Ovary (tissue), 9 donors: ENCODE results near the gene CST6. TPM values are rescaled to one million over a fixed set of nuclear protein-coding genes. Genes with fewer than 3 reads are reported as not detected.

Experiments
- DNase-seq, 5 donors: peaks; one replicate each; pipeline ENCODE4 v3.0.0-alpha.2; 2019 to 2020
- H3K27ac ChIP-seq, 2 donors: fragments of 200-600 bp; one replicate each; pipeline versions ENCODE4 v1.5.1 to v1.8.0; 2019 to 2022
- H3K27me3 ChIP-seq: fragments of 200-600 bp; one replicate; pipeline ENCODE4 v1.8.0; 2022
- H3K36me3 ChIP-seq: fragments of 200-600 bp; sonication (generic); one replicate; pipeline ENCODE4 v1.5.1; 2019
- H3K4me1 ChIP-seq: one replicate; pipeline ENCODE4 v1.8.1; 2013; ENCODE audit warnings: mild to moderate bottlenecking, moderate library complexity; ENCODE audit not compliant: insufficient read depth
- H3K4me3 ChIP-seq: fragments of 200-600 bp; sonication (generic); one replicate; pipeline ENCODE4 v1.5.1; 2017
- H3K9me3 ChIP-seq, 2 donors: fragments of 200-600 bp in 1 of 2; sonication (generic) in 1 of 2; one replicate each; pipeline versions ENCODE4 v1.5.1 to v1.8.1; 2013 to 2019; ENCODE audit warnings: mild to moderate bottlenecking in 1 of 2, moderate library complexity in 1 of 2
- CTCF ChIP-seq, 3 donors: fragments of 450-650 bp in 2 of 3; fragments of 200-600 bp in 1 of 3; IDR thresholded peaks; one replicate each; pipeline versions ENCODE4 v1.5.1 to v1.8.0; 2016 to 2022; ENCODE audit warnings: antibody characterized with exemption in 3 of 3, mild to moderate bottlenecking in 1 of 3
- EP300 ChIP-seq: sonication (generic); formaldehyde crosslinking; IDR thresholded peaks from one replicate; pipeline ENCODE4 v1.6.1; 2017; ENCODE audit warnings: antibody characterized with exemption
- POLR2A ChIP-seq: fragments of 450-650 bp; IDR thresholded peaks from one replicate; pipeline ENCODE4 v1.6.1; 2017; ENCODE audit warnings: antibody characterized with exemption, mild to moderate bottlenecking, moderate library complexity
- WGBS, 3 donors: extraction: QIAGEN DNeasy Blood & Tissue Kit in 1 of 3; methylation state at CpG; one replicate each; pipeline versions ENCODE4 v1.1.5 to v1.1.7; 2013 to 2017; 5-methylcytosine and 5-hydroxymethylcytosine counted together
- intact Hi-C, 4 donors: fragments of 100-400 bp; cut with DNase I; formaldehyde crosslinking; loops; one replicate each; pipeline versions ENCODE4 v1.11.0 to v1.15.1; 2022 to 2023
- polyA plus RNA-seq, 2 donors: library from polyadenylated mRNA; stranded (reverse); fragments of 200-250 nt in 1 of 2; fragments of 350-450 nt in 1 of 2; fragmentation: Illumina TruSeq in 1 of 2; extraction: RNeasy Lipid Tissue Mini Kit (QIAGEN cat#74804) in 1 of 2; gene quantifications; one replicate each; pipeline ENCODE4 v1.2.3, GENCODE V29; 2013 to 2014
- total RNA-seq, 7 donors: library from RNA; depleted of rRNA in 2 of 7; stranded (reverse); fragments of >200 nt in 2 of 7; fragmentation: NEBNext Ultra II Directional in 3 of 7; extraction: Animal tissue kit (Norgen Biotek cat#: 25700) in 3 of 7; gene quantifications; one replicate each; pipeline versions ENCODE4 v1.1.0 to v1.2.4, GENCODE V29; 2016 to 2023
- donor health status: DM: no; HTN: no; CAD: no; lungs with moderate emphysema.
- donor health status: DM: no; HTN: no; CAD: no.
- donor health status: Bipolar disorder and iron deficiency.
- donor health status: DM: yes; HTN: yes; CAD: no.
- donor health status: DM: no; HTN: no; CAD: no.
- donor health status: DM: yes; HTN: yes; CAD: no.

The CST6 gene
- total and polyA plus RNA-seq, 9 donors, result 0.30 to 25.4 (median 0.66) TPM; not detected in 3

GRCh38 chr11:65987336-65987735 is 24.5 kb upstream of the CST6 start:
- Histone ChIP-seq H3K27me3 (no peaks in the 10 kb centered on the region), H3K4me1 (no peaks in the 10 kb centered on the region), H3K27ac (no peak overlapping the region), H3K9me3 (no peaks in the 10 kb centered on the region), H3K4me3 (no peak overlapping the region), H3K36me3 (no peaks in the 10 kb centered on the region)
- intact Hi-C loops, result loop anchor here in 3 of 4 donors (5.0 to 10.0 kb wide), 3 partner anchors 105 to 280 kb away; partner anchors contain the start of gene KAT5 (in 1 of the 3)
- WGBS, 3 donors, result 76 to 81% (median 78%) methylated on average over 9 of the region's 9 CpGs
- no peak for DNase-seq
- TF ChIP-seq EP300 (no peak), CTCF (IDR thresholded peaks at IDR 0.05) (no peak), POLR2A (no peak)

GRCh38 chr11:65988791-65989592 is 22.8 kb upstream of the CST6 start:
- Histone ChIP-seq H3K4me1 (no peaks in the 10 kb centered on the region), H3K4me3 (no peak overlapping the region), H3K36me3 (no peaks in the 10 kb centered on the region), H3K9me3 (no peaks in the 10 kb centered on the region), H3K27me3 (no peaks in the 10 kb centered on the region), H3K27ac (no peak overlapping the region)
- 21 to 29% (median 24%) methylated on average over 10 of the region's 10 CpGs for WGBS, 3 donors
- TF ChIP-seq CTCF (IDR thresholded peaks at IDR 0.05), result peak; percentile 67 to 98 (median 96)
- no peak for TF ChIP-seq POLR2A
- DNase-seq, result peak; percentile 84 to 94 (median 87)
- intact Hi-C loops, result loop anchor here (2.0 to 10.0 kb wide), 4 partner anchors 104 to 282 kb away; partner anchors contain the start of gene KAT5 (in 1 of the 4)

DNA sequence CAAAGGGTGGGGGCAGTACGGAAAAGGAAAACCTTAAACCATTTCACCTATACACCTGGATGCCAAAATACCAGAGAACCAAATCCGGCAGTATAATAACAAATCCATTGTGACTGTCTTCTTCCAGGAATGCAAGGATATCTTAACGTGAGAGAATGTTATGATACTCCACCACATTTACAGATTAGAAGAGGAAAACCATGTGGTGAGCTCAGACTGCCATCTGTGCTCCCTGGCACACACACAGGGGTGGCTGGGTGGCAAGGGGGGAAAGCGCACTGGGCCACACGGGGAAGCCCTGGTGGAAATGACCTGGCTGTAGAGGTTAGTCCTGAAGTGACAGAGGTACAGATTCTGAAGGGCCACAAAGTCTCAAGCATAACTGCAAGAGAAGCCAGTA is 19.8 kb upstream of the CST6 start:
- Histone ChIP-seq H3K4me1 (no peaks in the 10 kb centered on the region), H3K9me3 (no peaks in the 10 kb centered on the region), H3K27me3 (no peaks in the 10 kb centered on the region), H3K4me3 (no peak overlapping the region), H3K27ac (no peak overlapping the region), H3K36me3 (no peaks in the 10 kb centered on the region)
- no peak for DNase-seq
- TF ChIP-seq CTCF (IDR thresholded peaks at IDR 0.05), result no peak
- no peak for TF ChIP-seq EP300
- no peak for TF ChIP-seq POLR2A
- intact Hi-C loops, result no loop called here
- 32 to 59% (median 44%) methylated on average over 5 of the region's 5 CpGs for WGBS, 3 donors

GRCh38 chr11:65997286-65997685 is 14.5 kb upstream of the CST6 start:
- no peaks in the 10 kb centered on the region for H3K36me3 ChIP-seq
- H3K4me3 ChIP-seq, result no peak overlapping the region
- no peaks in the 10 kb centered on the region for H3K27me3 ChIP-seq
- TF ChIP-seq POLR2A (no peak), CTCF (IDR thresholded peaks at IDR 0.05) (no peak)
- no peak overlapping the region for H3K27ac ChIP-seq
- no peak for DNase-seq
- 66 to 84% (median 74%) methylated on average over 2 of the region's 2 CpGs for WGBS, 3 donors
- intact Hi-C loops, result loop anchor here in 1 of 4 donors (5.0 kb wide), 1 partner anchor 35 kb away; the partner anchor contains the start of gene SART1
- H3K9me3 ChIP-seq, result no peaks in the 10 kb centered on the region
- H3K4me1 ChIP-seq, result no peaks in the 10 kb centered on the region
